Measurements from ENCODE around the gene GPRIN1. TPM values are rescaled to one million over a fixed set of nuclear protein-coding genes. Genes with fewer than 3 reads are reported as not detected.

The GPRIN1 gene
- total RNA-seq, 2 donors from 2014 or later, result 0.27 to 2.0 TPM

DNA sequence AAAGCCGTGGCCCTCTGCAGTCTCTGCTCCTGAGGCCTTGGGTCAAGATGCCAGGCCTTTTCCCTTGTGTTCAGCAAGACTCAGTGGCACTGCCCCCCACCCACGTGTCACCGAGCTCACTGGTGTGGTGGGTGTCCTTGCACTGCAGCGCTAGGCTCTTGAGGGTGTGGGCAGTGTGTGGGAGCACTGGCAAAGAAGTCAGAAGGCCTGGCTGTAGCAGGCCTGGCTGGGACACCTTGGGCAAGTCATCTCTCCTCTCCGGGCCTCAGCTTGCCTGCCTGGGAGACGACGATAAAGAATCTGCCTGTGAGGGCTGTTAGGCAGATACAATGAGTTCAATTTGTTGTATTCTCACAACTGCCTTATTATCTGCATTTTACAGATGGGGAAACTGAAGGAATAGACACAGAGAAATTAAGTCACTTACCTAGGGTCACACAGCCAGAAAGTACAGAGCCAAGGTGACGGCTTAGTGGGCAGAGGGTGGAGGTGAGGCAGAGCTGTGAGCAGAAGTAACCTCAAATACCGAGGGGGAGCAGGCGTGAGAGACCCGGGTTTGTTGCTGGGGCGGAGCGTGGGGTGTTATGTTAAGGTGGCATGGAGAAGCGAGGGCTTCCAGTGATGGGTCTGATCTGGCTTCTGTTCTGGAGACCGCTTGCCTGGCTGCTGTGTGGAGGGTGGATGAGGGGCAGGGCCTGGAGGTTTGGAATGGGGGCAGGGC, 38.7 kb upstream of the GPRIN1 start:
- Histone ChIP-seq H3K9me3 (no peaks in the 10 kb centered on the region), H3K36me3 (peaks cover 5% of the 10 kb centered on the region), H3K27me3 (replicated peaks; ENCODE audit: insufficient read depth) (no peaks in the 10 kb centered on the region), H3K4me3 (peak overlapping the region; percentile 94), H3K27ac (no peak overlapping the region), H3K4me1 (ENCODE audit: control insufficient read depth in 1 of 2, low read depth in 2 of 2) (peaks cover 11 to 21% of the 10 kb centered on the region in 2 donors)
- TF ChIP-seq, protein P1, sequence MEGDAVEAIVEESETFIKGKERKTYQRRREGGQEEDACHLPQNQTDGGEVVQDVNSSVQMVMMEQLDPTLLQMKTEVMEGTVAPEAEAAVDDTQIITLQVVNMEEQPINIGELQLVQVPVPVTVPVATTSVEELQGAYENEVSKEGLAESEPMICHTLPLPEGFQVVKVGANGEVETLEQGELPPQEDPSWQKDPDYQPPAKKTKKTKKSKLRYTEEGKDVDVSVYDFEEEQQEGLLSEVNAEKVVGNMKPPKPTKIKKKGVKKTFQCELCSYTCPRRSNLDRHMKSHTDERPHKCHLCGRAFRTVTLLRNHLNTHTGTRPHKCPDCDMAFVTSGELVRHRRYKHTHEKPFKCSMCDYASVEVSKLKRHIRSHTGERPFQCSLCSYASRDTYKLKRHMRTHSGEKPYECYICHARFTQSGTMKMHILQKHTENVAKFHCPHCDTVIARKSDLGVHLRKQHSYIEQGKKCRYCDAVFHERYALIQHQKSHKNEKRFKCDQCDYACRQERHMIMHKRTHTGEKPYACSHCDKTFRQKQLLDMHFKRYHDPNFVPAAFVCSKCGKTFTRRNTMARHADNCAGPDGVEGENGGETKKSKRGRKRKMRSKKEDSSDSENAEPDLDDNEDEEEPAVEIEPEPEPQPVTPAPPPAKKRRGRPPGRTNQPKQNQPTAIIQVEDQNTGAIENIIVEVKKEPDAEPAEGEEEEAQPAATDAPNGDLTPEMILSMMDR (IDR thresholded peaks at IDR 0.05), result no peak
- ATAC-seq (ENCODE audit: insufficient number of reproducible peaks, low FRiP score, low read depth) (no peak), DNase-seq (ENCODE audit: low spot score) (no peak)

DNA sequence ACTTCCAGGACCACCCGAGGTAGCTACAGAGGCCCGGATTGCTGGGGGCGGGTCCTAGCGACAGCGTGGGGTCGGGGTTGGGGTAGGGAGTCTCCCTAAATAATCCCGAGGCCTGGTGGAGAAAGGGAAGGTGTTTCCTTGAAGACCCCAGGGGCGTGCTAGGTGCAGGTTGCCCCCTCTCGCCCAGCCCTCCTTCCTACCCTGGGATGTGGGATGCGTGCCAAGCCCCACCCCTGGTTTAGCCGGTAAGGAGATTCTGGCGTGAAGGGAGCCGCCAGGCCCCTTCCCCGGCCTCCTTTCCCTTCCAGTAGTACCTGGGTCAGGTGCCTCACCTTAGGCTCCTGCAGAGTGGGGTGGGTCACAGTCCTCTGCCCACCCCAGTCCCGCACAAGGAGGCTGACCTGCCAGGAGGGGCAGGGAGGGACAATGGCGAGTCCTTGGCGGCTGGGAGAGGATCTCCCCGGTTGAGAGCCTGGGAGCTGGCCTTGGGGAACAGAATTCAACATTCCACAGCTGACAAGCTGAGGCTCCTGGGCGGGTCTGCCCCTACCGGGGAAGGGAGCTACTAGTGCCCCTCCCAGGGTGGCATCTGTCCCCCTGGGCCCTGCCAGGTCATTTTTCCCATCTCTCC, 38.0 kb upstream of the GPRIN1 start:
- Histone ChIP-seq H3K36me3 (no peaks in the 10 kb centered on the region), H3K4me1 (ENCODE audit: control insufficient read depth in 1 of 2, low read depth in 2 of 2) (peaks cover 11 to 21% of the 10 kb centered on the region in 2 donors), H3K27me3 (replicated peaks; ENCODE audit: insufficient read depth) (no peaks in the 10 kb centered on the region), H3K27ac (peak overlapping the region; percentile 35 to 65), H3K4me3 (peak overlapping the region; percentile 94), H3K9me3 (no peaks in the 10 kb centered on the region)
- TF ChIP-seq, protein P1 (IDR thresholded peaks at IDR 0.05), result no peak
- ATAC-seq (ENCODE audit: insufficient number of reproducible peaks, low FRiP score, low read depth), result no peak
- no peak for DNase-seq (ENCODE audit: low spot score)

DNA sequence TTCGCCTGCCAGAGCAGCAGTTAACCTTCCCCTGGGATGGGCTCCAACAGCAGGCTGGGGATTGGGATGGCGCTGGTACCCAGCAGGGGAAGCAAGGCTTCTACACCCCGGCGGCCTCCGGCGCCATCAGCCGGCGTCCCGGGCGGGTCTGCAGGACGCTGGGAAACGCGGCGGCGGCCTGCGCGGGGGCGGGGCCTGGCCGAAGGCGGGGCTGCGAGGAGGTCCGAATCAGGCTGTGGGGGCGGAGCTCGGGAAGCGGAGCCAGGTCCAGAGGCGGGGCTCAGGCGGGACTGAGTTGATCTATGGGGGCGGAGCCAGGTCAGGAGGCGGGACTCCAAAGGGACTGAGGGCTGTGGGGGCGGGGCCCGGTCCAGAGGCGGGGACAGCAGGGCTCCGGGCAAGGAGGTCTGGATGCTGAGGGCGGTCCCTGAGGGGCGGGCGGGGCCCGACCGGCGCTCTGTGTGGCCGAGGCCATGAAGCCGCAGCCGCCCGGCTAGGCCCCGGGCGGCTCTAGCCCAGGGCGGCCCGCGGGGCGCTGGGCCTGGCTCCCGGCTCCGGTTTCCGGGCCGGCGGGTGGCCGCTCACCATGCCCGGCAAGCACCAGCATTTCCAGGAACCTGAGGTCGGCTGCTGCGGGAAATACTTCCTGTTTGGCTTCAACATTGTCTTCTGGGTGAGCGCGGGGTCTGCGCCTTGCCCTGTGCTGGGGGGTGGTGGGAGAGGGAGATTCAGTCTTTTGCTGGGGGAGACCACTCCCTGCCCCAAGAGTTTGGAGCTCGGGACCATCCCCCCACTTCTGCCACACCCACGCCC, 37.3 kb upstream of the GPRIN1 start, which contains the start of gene TSPAN17:
Gene TSPAN17 (plus strand): TSS at position 455 of the 813 bp plus-strand sequence. CDS start 132 bp downstream, at position 587.
- peak; percentile 95 for ATAC-seq (ENCODE audit: insufficient number of reproducible peaks, low FRiP score, low read depth)
- TF ChIP-seq, protein P1 (IDR thresholded peaks at IDR 0.05), result peak; percentile 11
- DNase-seq (ENCODE audit: low spot score), result peak; percentile 100
- H3K27me3 ChIP-seq (replicated peaks; ENCODE audit: insufficient read depth), result no peaks in the 10 kb centered on the region
- no peaks in the 10 kb centered on the region for H3K9me3 ChIP-seq
- H3K4me3 ChIP-seq, result peak within 1 kb of the TSS; percentile 94
- H3K4me1 ChIP-seq (ENCODE audit: control insufficient read depth in 1 of 2, low read depth in 2 of 2), result peaks cover 11 to 21% of the 10 kb centered on the region in 2 donors
- no peaks in the 10 kb centered on the region for H3K36me3 ChIP-seq
- H3K27ac ChIP-seq, result peak within 1 kb of the TSS; percentile 65 to 78

DNA sequence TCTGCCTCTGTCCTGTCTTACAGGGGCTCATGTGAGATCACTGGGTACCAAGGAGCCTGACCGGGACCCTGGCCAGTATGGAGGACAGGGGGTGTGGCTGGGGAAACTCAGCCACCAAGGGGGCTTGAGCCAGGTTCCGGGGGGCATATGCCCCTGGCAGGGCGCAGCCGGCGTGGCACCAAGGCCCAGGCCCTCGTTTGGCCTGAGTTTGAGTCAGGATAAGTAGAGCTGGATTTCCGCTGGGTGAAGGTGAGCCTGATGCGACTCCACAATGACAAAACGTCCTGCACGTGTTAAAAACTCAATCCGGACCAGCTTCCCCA, 36.7 kb upstream of the GPRIN1 start:
- Histone ChIP-seq H3K9me3 (no peaks in the 10 kb centered on the region), H3K36me3 (no peaks in the 10 kb centered on the region), H3K4me3 (peak overlapping the region; percentile 94), H3K27me3 (replicated peaks; ENCODE audit: insufficient read depth) (no peaks in the 10 kb centered on the region), H3K4me1 (ENCODE audit: control insufficient read depth in 1 of 2, low read depth in 2 of 2) (peaks cover 11 to 21% of the 10 kb centered on the region in 2 donors), H3K27ac (peak overlapping the region; percentile 58 to 78)
- ATAC-seq (ENCODE audit: insufficient number of reproducible peaks, low FRiP score, low read depth), result peak; percentile 5
- TF ChIP-seq, protein P1 (IDR thresholded peaks at IDR 0.05), result no peak
- DNase-seq (ENCODE audit: low spot score), result no peak
